Neural cell (in vitro differentiated cells): ENCODE results near the gene VWA7. TPM values are rescaled to one million over a fixed set of nuclear protein-coding genes. Genes with fewer than 3 reads are reported as not detected.

Experiments used
- H2AFZ ChIP-seq: fragments of 200-600, 300-800 bp; sonication (generic), shearing (Covaris generic); 2 replicates; pipeline ENCODE4 v1.6.0; 2014; ENCODE audit warnings: low read depth, mild to moderate bottlenecking, antibody characterized with exemption, low read length, moderate library complexity
- H3F3A ChIP-seq: fragments of 200-600 bp; shearing (Covaris generic); 2 replicates; pipeline ENCODE4 v1.6.1; 2016; ENCODE audit warnings: mild to moderate bottlenecking, moderate library complexity, mixed read lengths, antibody characterized with exemption, low read length; ENCODE audit not compliant: insufficient read depth, poor library complexity, severe bottlenecking
- H3K27ac ChIP-seq: fragments of 200-600, 300-800 bp; sonication (generic), shearing (Covaris generic); 2 replicates; pipeline ENCODE4 v1.5.1; 2014; ENCODE audit warnings: mild to moderate bottlenecking, low read length, moderate library complexity
- H3K27me3 ChIP-seq: fragments of 300-800, 200-600 bp; sonication (generic), shearing (Covaris generic); 2 replicates; pipeline ENCODE4 v1.6.0; 2014; ENCODE audit warnings: mild to moderate bottlenecking, low read depth, low read length, moderate library complexity; ENCODE audit not compliant: insufficient read depth
- H3K36me3 ChIP-seq: fragments of 300-800, 200-600 bp; sonication (generic), shearing (Covaris generic); 2 replicates; pipeline ENCODE4 v1.5.1; 2014; ENCODE audit warnings: mild to moderate bottlenecking, antibody characterized with exemption, low read length, moderate library complexity; ENCODE audit not compliant: insufficient read depth
- H3K4me2 ChIP-seq: fragments of 300-800, 200-600 bp; sonication (generic), shearing (Covaris generic); 2 replicates; pipeline ENCODE4 v1.6.0; 2014; ENCODE audit warnings: mild to moderate bottlenecking, low read length
- H3K4me3 ChIP-seq: fragments of 300-800, 200-600 bp; sonication (generic), shearing (Covaris generic); 2 replicates; pipeline ENCODE4 v1.5.1; 2014; ENCODE audit warnings: mild to moderate bottlenecking, low read length, moderate library complexity
- H3K79me2 ChIP-seq: fragments of 200-600 bp; shearing (Covaris generic); replicated peaks from 2 replicates; pipeline ENCODE4 v1.6.0; 2014; ENCODE audit warnings: mild to moderate bottlenecking, low read length, moderate library complexity; ENCODE audit not compliant: insufficient read depth
- H3K9ac ChIP-seq: fragments of 300-800, 200-600 bp; sonication (generic), shearing (Covaris generic); 2 replicates; pipeline ENCODE4 v1.6.1; 2016; ENCODE audit warnings: mild to moderate bottlenecking, low read length, mixed read lengths
- H3K9me2 ChIP-seq: fragments of 200-600 bp; shearing (Covaris generic); 2 replicates; pipeline ENCODE4 v1.6.1; 2016; ENCODE audit warnings: mild to moderate bottlenecking, low read length, mixed read lengths; ENCODE audit not compliant: insufficient read depth
- H3K9me3 ChIP-seq: fragments of 200-600, 300-800 bp; sonication (generic), shearing (Covaris generic); 2 replicates; pipeline ENCODE4 v1.6.1; 2016; ENCODE audit warnings: mild to moderate bottlenecking, mixed run types, low read length, moderate library complexity, mixed read lengths
- H4K20me1 ChIP-seq: fragments of 200-600 bp; shearing (Covaris generic); 2 replicates; pipeline ENCODE4 v1.6.1; 2016; ENCODE audit warnings: mild to moderate bottlenecking, mixed run types; ENCODE audit not compliant: insufficient read depth
- EP300 ChIP-seq: fragments of 450-650 bp; conservative IDR thresholded peaks from 2 replicates; pipeline ENCODE4 v1.6.1; 2014; ENCODE audit warnings: antibody characterized with exemption, mild to moderate bottlenecking, moderate library complexity; ENCODE audit not compliant: poor library complexity, severe bottlenecking
- EZH2 ChIP-seq: fragments of 200-600, 300-800 bp; shearing (Covaris generic), sonication (generic); IDR thresholded peaks from 2 replicates; pipeline ENCODE4 v1.6.1; 2014; ENCODE audit warnings: antibody characterized with exemption, low read length, borderline replicate concordance, mild to moderate bottlenecking; ENCODE audit not compliant: insufficient read depth, poor library complexity, severe bottlenecking
- MXI1 ChIP-seq: fragments of 450-650 bp; conservative IDR thresholded peaks from 2 replicates; pipeline ENCODE4 v1.6.1; 2014; ENCODE audit warnings: antibody characterized with exemption, mild to moderate bottlenecking; ENCODE audit not compliant: poor library complexity, severe bottlenecking
- POLR2AphosphoS5 ChIP-seq: IDR thresholded peaks from 2 replicates; pipeline ENCODE4 v1.6.1; 2012
- RAD21 ChIP-seq: fragments of 450-650 bp; conservative IDR thresholded peaks from 2 replicates; pipeline ENCODE4 v1.6.1; 2014; ENCODE audit warnings: antibody characterized with exemption, mild to moderate bottlenecking, moderate library complexity
- SMC3 ChIP-seq: fragments of 450-650 bp; conservative IDR thresholded peaks from 2 replicates; pipeline ENCODE4 v1.6.1; 2014; ENCODE audit warnings: antibody characterized with exemption, mild to moderate bottlenecking, moderate library complexity; ENCODE audit not compliant: poor library complexity
- TAF1 ChIP-seq: IDR thresholded peaks from 2 replicates; pipeline ENCODE4 v1.6.1; 2012; ENCODE audit warnings: low read depth
- polyA plus RNA-seq: library from polyadenylated mRNA; depleted of rRNA; stranded (reverse); fragments of >200 nt; gene quantifications from 2 replicates; pipeline ENCODE4 v1.2.3, GENCODE V29; 2014
- TF ChIP-seq, protein P1 (sequence below): IDR thresholded peaks from 2 replicates; pipeline ENCODE4 v1.6.1; 2012; ENCODE audit warnings: borderline replicate concordance
- TF ChIP-seq, protein P2 (sequence below): fragments of 450-650 bp; IDR thresholded peaks from 2 replicates; pipeline ENCODE4 v1.5.1; 2014; ENCODE audit warnings: antibody characterized with exemption, mild to moderate bottlenecking, moderate library complexity; ENCODE audit not compliant: poor library complexity, severe bottlenecking

Gene VWA7
- polyA plus RNA-seq, 1 donor from 2014 or later = 5.3 TPM

DNA sequence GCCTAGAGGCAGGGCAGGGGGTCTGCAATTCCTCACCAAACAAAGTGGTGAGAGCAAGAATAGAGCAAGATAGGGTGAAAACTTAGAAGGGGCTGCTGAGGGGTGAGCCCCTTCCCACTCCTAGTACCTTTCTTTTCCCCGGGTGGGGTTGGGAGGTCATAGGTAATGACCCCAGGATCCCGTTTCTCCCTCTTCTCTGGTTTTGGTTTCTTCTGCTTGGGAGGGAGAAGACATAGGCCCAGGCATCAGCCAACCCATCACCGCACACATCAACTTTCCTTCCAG is 14.9 kb upstream of the VWA7 start:
- no peak overlapping the region for H3K27ac ChIP-seq
- no peak overlapping the region for H3K4me2 ChIP-seq
- H4K20me1 ChIP-seq = no peaks in the 10 kb centered on the region

DNA sequence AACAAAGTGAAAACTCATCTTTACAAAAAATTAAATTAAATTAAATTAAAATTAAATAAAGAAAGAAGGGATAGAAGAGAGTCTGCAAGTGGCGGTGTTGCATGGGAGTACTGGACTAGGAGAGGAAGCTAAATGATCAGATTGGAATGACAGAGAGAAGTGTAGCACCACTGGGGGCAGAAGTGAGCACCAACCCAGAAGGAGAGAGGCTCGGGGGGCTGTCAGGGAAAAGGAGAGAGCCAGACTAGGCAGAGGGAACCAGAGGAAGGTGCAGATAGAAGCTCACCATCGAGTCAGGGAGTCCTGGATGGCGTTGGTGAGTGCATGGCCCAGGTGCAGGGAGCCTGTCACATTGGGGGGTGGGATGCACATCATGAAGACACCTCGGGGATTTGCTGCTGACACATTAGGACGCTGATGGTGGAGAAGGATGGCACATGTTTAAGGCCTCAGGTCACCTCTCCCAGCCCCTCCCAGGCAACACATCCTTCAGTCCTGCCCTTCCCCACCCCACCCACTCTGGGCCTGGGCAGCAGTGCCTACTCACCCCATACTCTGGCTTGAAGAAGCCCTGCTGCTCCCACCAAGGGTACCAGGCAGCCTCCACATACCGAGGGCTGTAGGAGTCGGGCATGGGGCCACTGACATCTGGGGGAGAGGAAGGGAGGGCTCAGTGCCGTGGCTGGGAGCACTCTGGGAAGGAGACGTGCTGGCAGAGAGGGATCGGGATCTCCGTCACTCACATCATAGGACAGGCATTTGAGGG is 14.4 kb upstream of the VWA7 start:
- Histone ChIP-seq H3K9ac (no peak overlapping the region), H4K20me1 (no peaks in the 10 kb centered on the region), H3K36me3 (no peaks in the 10 kb centered on the region), H3K4me2 (no peak overlapping the region), H3K79me2 (peaks cover 18% of the 10 kb centered on the region), H3K9me3 (no peaks in the 10 kb centered on the region), H3K27ac (no peak overlapping the region), H2AFZ (no peak overlapping the region), H3K9me2 (no peaks in the 10 kb centered on the region), H3K27me3 (no peaks in the 10 kb centered on the region), H3F3A (no peaks in the 10 kb centered on the region), H3K4me3 (no peak overlapping the region)
- peak; percentile 52 for TF ChIP-seq SMC3
- TF ChIP-seq EZH2 = no peak
- no peak for TF ChIP-seq EP300
- no peak for TF ChIP-seq MXI1
- TF ChIP-seq RAD21 = no peak
- no peak for TF ChIP-seq POLR2AphosphoS5
- no peak for TF ChIP-seq TAF1
- TF ChIP-seq, protein P1, sequence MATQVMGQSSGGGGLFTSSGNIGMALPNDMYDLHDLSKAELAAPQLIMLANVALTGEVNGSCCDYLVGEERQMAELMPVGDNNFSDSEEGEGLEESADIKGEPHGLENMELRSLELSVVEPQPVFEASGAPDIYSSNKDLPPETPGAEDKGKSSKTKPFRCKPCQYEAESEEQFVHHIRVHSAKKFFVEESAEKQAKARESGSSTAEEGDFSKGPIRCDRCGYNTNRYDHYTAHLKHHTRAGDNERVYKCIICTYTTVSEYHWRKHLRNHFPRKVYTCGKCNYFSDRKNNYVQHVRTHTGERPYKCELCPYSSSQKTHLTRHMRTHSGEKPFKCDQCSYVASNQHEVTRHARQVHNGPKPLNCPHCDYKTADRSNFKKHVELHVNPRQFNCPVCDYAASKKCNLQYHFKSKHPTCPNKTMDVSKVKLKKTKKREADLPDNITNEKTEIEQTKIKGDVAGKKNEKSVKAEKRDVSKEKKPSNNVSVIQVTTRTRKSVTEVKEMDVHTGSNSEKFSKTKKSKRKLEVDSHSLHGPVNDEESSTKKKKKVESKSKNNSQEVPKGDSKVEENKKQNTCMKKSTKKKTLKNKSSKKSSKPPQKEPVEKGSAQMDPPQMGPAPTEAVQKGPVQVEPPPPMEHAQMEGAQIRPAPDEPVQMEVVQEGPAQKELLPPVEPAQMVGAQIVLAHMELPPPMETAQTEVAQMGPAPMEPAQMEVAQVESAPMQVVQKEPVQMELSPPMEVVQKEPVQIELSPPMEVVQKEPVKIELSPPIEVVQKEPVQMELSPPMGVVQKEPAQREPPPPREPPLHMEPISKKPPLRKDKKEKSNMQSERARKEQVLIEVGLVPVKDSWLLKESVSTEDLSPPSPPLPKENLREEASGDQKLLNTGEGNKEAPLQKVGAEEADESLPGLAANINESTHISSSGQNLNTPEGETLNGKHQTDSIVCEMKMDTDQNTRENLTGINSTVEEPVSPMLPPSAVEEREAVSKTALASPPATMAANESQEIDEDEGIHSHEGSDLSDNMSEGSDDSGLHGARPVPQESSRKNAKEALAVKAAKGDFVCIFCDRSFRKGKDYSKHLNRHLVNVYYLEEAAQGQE = no peak
- TF ChIP-seq, protein P2, sequence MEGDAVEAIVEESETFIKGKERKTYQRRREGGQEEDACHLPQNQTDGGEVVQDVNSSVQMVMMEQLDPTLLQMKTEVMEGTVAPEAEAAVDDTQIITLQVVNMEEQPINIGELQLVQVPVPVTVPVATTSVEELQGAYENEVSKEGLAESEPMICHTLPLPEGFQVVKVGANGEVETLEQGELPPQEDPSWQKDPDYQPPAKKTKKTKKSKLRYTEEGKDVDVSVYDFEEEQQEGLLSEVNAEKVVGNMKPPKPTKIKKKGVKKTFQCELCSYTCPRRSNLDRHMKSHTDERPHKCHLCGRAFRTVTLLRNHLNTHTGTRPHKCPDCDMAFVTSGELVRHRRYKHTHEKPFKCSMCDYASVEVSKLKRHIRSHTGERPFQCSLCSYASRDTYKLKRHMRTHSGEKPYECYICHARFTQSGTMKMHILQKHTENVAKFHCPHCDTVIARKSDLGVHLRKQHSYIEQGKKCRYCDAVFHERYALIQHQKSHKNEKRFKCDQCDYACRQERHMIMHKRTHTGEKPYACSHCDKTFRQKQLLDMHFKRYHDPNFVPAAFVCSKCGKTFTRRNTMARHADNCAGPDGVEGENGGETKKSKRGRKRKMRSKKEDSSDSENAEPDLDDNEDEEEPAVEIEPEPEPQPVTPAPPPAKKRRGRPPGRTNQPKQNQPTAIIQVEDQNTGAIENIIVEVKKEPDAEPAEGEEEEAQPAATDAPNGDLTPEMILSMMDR = peak; percentile 66

More for the DNA sequence above, 14.9 kb upstream of the VWA7 start:
- Histone ChIP-seq H3K4me3 (no peak overlapping the region), H3K9ac (no peak overlapping the region), H3K36me3 (no peaks in the 10 kb centered on the region), H3K9me2 (no peaks in the 10 kb centered on the region), H3K9me3 (no peaks in the 10 kb centered on the region), H3K27me3 (no peaks in the 10 kb centered on the region), H3F3A (no peaks in the 10 kb centered on the region), H2AFZ (no peak overlapping the region), H3K79me2 (peaks cover 18% of the 10 kb centered on the region)
- no peak for TF ChIP-seq TAF1
- TF ChIP-seq MXI1 = no peak
- no peak for TF ChIP-seq POLR2AphosphoS5
- TF ChIP-seq, protein P1 = no peak
- no peak for TF ChIP-seq EP300
- TF ChIP-seq RAD21 = no peak
- no peak for TF ChIP-seq EZH2
- TF ChIP-seq SMC3 = no peak
- TF ChIP-seq, protein P2 = no peak
